ENCODE data around the gene CEP44.
"Not testable (repeated sequence)": the region's sequence is repeated elsewhere in the genome, so short reads cannot be mapped to it uniquely, and the experiment has no call there.

CEP44 gene

DNA sequence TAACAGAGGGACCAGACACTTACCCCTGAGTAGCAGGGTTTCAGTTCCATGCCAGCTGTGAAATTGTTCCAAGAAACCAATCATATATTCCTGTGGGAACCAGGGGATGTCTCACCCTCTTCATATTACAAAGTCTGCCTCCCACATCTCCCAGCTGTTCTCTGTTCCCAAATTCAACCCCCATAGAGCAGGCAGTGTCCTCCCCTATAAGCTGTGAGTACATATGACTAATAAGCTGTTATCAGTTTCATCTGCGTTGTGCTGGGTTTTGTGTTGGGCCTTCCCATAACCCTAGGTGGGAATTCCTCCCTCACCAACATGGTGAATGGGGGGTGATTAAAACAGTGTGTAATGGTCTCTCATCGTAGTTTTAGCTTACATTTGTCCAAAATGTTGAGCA is 41.0 kb downstream of the CEP44 start:
- DNase-seq (ENCODE audit: low spot score): no peak

DNA sequence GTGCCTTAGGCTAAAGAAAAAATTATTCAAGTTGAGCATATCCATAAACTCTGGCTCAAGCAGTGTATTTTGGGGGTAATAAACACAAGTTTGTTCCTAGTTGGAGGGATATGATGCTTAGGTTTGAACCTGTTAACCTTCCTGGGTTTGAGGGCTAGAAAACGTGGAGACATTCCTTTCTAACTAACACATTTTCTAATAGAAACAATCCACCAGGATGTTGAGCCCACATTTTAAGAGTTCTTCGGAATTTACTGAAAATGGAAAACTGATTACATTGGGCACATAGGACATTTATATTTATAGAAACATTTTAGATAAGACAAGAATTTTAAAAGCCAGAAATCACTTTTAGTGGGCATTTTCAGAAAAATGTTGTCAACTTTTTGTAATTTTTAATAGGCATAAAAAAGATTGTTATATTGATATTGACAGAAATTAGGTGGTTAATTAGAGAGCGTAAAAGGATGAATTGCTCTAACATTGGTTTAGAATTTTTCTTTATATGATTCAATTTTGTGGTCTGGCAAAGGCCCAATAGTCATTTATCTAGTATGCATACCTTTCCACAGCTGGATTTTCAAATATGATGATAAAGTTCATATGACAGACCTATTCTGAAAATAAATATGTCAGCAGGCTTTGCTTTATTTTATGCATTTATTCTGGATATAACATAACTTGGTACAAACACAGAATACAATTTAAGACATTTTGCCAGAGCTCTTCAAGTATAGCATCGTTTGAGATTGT is 49.2 kb downstream of the CEP44 start:
- no peak for DNase-seq (ENCODE audit: low spot score)

DNA sequence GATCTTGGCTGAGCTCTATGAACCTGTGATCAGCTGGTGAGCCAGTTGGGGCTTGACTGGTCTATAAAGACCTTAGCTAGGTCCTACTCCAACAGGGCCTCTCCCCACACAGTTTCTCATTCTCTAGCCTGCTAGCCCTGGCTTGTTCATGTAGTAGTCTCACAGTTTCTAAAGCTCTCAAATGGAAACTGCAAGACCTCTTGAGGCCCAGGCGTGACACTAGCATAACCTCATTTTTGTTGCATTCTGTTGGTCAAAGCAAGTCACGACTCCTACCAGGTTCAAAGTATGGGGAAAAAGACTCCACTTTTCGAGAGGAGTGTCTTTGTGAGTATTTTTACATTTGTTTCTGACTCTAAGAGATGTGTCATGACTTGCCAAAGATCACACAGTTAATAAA is 50.9 kb downstream of the CEP44 start:
- no peak for DNase-seq (ENCODE audit: low spot score)

DNA sequence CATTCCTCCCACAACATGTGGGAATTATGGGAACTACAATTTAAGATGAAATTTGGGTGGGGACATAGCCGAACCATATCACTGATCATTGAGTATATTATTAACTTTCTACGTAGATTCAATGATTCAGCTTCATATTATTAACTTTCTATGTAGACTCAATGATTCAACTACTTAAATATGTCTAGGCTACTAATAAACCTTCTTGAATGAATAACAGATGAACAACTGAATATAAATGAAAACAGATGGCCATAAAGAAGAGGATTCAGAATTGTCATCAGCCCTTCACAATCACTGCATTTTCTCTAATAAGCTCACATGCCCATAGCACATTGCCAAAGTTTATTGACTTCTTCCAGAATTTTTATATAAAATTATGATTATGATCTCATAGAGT is 57.0 kb downstream of the CEP44 start:
- DNase-seq (ENCODE audit: low spot score): no peak

DNA sequence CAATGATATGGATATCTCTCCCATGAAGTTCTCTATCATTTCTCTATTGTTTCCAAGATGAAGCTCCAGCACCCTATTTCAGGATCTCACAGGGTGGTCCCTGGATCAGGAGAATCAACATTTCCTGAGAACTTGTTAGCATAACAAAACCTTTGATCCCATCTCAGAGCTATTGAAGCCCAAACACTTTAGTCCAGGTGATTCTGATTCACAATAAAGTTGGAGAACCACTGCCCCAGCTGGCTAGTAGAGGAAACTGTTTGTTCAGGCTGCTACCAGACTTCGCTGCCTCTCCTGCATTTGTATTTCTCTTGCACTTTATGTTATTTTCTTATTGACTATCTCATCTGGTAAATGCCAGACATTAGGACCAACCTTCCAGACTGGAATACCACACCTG is 65.4 kb downstream of the CEP44 start:
- no peak for DNase-seq (ENCODE audit: low spot score)

DNA sequence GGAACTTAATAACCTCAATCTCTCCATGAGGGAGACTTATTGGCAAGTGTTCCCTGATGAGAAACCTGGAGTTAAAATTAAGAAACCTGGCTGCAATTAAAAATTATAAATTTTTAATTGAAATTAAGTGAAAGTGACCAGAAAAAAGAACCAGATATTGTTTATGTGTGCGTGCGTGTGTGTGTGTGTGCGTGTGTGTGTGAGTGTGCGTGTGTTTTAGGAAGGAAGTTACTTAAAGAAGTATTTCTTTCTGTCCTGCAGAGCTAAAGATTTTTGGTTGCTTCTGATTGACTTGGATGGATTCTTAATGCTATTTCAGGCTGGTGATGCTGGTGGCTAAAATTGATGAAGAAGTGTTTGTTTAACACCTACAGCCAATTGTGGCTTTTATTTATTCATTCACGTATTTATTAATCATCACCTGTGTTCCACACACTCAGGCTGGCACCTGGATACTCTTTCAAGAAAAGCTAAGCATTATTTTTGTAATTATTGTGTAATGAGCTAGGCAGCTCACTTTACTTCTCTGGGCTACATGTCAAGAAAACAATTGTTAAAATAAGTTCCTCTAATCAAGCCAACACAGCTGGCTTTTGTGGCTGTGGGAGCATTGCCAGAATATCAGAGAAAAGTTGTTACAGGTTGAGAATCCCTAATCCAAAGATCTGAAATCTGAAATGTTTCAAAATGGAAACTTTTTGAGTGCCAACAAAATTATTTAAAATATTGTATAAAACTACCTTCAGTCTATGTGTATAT is 68.5 kb downstream of the CEP44 start:
- DNase-seq (ENCODE audit: low spot score): no peak

DNA sequence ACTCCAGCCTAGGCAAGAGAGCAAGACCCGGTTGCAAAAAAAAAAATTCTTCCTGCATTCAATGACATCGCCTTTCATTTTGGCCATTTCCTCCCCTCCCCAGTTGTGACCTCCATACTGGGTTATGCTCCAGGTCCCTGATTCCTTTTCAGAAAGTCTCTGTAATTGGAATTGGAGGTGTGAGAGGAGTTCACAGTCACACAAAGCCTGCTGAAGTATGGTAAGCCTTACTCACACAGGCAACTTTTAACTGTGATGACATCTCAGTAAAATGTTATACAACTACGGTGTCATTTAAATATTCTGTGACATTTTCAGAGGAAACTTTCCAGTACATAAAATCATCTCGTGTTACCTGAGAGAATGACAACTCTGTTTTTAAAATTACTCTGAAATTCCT is 73.6 kb downstream of the CEP44 start:
- no peak for DNase-seq (ENCODE audit: low spot score)

DNA sequence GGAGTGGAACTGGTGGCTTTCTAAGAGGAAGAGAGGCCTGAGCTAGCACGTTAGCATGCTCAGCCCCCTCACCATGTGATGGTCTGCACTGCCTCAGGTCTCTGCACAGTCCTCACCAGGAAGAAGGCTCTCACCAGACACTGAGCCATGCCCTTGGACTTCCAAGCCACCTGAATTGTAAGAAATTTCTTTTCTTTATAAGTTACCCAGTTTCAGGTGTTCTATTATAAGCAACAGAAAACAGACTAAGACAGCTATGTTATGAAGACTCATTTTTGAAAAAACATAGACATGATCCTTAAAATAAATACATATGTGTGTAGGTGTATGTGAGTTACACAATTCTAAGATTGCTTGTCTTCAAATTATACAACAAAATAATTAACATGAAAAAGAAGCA is 74.7 kb downstream of the CEP44 start:
- no peak for DNase-seq (ENCODE audit: low spot score)

DNA sequence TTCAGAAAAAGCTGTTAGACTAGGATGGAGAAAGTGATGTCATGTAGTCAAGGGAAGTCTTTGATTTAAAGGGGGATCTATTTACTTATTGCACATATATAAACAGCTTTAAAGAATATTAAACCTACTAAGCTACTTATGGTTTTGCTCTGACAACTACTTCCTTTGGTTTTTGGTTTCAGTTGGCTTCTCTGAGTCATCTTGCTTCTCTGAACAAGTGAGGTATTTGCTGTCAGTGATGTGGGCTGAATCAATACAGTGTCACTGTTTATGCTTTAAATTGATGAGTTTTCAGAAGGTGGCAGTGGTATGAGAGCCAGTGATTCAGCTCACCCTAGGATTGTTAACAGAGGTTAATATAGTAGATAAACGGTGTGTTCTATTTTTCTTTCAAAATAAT is 75.1 kb downstream of the CEP44 start:
- DNase-seq (ENCODE audit: low spot score): no peak

DNA sequence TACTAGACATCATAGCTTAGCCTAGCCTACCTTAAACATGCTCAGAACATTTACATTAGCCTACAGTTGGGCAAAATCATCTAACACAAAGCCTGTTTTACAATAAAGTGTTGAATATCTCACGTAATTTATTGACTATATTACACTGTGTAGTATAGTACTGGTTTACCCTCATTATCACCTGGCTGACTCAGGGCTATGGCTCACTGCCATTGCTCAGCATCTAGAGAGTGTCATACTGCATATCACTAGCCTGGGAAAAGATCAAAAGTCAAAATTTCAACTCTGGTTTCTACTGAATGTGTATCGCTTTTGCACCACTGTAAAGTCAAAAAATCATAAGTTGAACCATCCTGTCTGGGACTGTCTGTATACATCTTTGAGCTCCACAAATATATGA is 78.6 kb downstream of the CEP44 start:
- DNase-seq (ENCODE audit: low spot score): no peak

DNA sequence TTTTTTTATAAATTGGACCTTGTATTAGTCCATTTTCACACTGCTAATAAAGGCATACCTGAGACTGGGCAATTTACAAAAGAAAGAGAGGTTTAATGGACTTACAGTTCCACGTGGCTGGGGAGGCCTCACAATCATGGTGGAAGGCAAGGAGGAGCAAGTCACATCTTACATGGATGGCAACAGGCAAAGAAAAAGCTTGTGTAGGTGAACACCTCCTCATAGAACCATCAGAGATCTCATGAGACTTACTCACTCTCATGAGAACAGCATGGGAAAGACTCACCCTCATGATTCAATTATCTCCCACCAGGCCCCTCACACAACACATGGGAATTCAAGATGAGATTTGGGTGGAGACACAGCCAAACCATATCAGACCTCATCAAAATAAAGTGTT is 80.1 kb downstream of the CEP44 start:
- not testable (repeated sequence) for DNase-seq (ENCODE audit: low spot score)

DNA sequence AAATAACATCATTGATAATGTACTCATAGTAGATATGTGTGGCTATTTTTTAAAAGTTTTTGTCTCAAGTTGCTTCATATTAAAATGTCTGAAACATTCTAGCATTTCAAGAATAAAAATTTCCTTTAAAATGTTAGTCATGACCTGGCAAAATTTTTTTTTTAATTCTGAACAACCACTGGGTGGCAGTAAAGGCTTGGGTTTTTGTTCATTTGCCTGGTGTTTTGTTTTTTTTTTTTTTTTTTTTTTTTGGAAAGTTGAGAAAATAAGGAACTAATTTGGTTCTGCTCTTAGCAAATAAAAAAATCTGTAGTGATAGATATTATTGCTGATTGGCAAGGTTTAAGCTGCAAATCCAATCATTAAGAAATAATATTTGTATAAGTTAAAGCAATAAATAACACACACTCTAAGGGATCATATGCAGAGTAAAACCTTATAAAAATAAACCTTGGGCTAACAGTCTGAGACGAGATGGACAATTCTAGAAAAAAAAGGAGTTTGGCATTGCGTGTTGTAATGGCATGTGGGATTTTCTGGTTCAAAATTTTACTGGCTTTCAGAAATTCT is 81.4 kb downstream of the CEP44 start:
- DNase-seq (ENCODE audit: low spot score): peak; percentile 23

DNA sequence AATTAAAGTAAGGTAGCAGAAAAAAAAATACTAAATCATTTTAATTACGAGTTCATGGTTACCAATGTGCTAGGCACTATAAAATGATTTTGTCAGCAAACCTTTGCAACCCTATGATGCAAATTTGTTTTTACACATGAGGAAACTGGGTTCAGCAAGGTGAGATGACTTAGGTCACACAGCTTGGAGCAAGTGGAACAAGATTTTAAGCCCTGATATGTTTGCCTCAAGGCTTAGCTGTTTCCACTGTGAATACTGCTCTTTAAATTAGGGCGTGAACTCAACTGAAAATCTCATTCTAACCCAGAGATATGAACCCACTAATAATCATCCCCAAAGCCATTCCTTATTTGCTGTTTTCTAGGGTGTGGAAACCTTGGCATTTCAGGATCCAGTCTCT is 86.3 kb downstream of the CEP44 start:
- no peak for DNase-seq (ENCODE audit: low spot score)

DNA sequence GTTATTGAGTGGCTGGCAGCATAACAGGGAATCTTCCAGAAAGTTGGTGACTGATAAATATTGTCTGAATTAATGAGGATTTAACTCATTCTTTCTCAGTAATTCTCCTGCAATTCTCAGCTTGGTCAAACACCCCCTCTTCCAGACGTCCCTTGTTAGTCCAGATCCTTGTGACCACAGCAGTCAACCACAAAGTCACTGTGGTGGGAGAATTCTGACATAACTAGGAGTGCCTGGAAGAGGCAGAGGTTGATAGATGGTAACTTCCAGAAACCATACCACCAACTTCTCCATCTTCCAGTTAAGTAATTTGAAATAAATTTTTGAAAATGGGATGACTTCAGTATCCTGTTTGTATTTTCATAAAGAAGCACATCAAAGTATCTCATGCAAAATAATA is 90.1 kb downstream of the CEP44 start:
- DNase-seq (ENCODE audit: low spot score): no peak

DNA sequence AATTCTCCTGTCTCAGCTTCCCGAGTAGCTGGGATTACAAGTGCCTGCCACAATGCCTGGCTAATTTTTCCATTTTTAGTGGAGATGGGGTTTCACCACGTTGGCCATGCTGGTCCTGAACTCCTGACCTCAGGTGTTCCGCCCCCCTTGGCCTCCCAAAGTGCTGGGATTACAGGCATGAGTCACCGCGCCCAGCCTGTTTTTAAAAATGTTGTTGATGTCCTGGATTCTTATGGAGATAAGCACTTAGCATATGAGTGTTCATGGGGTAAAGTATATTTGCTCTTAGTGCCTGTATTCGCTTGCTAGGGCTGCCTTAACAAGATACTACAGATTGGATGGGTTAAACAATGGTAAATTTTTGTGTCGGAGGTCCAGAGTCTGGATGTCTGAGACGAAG is 91.7 kb downstream of the CEP44 start:
- DNase-seq (ENCODE audit: low spot score): no peak

DNA sequence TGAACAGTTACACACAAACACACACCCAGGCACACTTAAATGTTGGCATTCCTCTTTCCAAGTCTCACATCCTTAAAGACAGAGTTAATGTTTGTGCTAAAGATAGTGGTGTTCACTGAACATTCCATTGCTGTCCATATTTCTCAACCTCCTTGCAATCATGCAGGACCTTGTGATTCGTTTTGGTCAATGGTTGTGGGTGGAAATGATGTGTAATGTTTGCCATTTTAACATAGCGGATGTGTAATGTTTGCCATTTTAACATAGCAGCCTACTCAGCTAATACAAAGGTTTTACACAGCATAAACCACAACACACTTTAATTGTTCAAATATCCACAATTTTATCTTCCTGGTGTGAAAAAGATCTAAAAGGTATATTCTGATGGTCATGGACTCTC is 93.9 kb downstream of the CEP44 start:
- no peak for DNase-seq (ENCODE audit: low spot score)

DNA sequence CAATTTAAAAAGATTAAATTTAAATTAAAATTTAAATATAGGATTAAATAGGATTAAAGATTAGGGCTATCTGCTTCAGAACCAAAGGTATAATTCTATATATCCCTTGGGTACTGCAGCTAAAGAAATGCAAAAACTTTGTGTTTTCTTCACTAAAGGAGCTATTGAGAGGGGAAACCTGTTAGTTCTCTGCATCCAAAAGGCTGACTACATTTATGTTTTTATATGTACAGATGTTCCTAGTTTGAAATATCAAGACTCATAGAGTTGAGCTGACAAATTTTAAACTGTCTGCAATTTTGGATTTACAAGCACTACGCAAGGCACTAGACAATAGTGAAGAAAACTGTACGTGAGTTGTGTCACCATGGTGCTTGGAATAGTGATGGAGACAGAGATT is 95.2 kb downstream of the CEP44 start:
- DNase-seq (ENCODE audit: low spot score): no peak

DNA sequence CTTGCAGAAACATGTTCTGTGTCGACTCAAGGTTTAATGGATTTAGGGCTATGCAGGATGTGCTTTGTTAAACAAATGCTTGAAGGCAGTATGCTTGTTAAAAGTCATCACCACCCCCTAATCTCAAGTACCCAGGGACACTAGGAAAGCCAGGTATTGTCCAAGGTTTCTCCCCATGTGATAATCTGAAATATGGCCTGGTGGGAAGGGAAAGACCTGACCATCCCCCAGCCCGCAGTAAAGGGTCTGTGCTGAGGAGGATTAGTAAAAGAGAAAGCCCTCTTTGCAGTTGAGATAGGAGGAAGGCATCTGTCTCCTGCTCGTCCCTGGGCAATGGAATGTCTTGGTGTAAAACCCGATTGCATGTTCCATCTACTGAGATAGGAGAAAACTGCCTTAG is 96.5 kb downstream of the CEP44 start:
- DNase-seq (ENCODE audit: low spot score): not testable (repeated sequence)

DNA sequence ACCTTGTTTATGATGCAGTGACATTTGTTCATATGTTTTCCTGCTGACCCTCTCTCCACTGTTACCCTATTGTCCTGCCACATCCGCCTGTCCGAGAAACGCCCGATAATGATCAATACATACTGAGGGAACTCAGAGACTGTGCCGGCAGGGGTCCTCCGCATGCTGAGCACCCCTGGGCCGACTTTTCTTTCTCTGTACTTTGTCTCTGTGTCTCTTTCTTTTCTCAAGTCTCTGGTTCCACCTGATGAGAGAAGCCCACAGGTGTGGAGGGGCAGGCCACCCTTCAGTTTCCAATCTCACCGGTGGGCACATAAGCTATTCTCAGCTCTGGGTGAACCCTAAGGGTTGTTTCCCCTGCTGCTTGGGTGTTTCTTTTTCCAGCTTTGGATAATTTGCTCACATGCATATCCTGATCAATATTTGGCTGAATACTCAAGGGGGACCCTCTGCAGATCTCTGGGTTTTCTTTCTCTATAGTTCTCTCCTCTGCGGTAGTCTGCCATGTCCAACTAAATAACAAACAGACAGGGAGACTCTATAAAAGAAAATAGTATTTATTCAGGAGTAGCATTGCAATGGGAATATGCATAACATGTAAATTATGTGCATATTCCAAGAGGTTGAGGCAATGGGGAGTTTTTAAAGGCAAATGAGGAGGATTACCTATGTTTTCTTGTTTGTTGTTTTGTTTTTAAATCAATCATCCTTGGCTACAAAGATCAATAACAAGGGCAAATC is 97.2 kb downstream of the CEP44 start:
- no peak for DNase-seq (ENCODE audit: low spot score)

DNA sequence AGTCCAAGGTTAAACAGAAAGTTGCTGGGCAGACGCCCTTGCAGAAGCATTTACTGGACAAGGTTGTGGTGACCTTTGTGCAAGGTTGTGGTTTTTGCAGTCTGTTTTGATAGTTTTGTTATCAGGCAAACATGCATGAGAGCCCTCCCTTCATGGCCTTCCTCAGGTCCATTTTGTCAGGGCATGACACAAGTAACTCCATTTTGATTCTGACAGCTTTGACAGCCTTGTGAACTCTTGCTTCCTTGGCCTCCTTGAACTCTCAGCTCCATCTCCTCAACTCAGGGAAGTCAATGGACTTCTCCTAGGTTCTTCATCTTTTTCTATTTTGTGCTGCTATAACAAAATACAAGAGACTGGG is 97.7 kb downstream of the CEP44 start:
- DNase-seq (ENCODE audit: low spot score): no peak

All from hematopoietic multipotent progenitor cell treated with erythropoietin and hydrocortisone succinate and interleukin-3 and kit ligand, for 17 days (in vitro differentiated cells).